ENCODE measurements around the gene DCAKD.

The DCAKD gene

GRCh38 chr17:44982113-44982702, 69.2 kb downstream of the DCAKD start:
- Histone ChIP-seq H3K27ac (no peak overlapping the region), H3K4me3 (no peak overlapping the region)

- no peak overlapping the region for H3K27ac ChIP-seq
- H3K4me3 ChIP-seq = no peak overlapping the region
Observed at GRCh38 chr17:44981221-44981968, 70.0 kb downstream of the DCAKD start.

DNA sequence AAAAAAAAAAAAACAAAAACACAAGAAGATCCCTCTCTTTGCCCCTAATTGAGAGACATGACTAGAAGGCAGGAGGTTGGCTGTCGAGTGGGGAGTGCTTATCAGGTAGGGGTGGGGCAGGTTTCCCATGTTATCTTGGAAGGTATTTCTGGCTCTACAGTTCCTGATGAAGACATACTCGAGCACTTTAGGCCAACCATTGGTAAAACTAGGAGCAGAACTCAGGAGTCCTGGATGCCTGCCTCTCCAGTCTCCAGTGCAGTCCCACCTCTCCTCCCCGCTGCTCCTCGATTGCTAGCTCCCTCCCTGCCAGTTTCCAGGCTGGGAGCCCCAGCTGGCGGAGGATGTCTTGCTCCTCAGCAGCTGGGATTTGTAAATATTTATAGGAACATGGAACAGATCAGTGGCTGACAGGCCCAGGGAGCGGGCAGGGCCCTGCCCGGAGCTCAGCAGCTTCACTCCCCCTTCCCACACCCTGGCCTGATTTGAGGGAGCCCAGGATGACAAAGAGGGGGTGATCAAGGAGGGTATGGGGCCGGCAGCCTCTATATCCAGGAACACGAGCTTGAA, 71.9 kb downstream of the DCAKD start:
- Histone ChIP-seq H3K27ac (no peak overlapping the region), H3K4me3 (no peak overlapping the region)

DNA sequence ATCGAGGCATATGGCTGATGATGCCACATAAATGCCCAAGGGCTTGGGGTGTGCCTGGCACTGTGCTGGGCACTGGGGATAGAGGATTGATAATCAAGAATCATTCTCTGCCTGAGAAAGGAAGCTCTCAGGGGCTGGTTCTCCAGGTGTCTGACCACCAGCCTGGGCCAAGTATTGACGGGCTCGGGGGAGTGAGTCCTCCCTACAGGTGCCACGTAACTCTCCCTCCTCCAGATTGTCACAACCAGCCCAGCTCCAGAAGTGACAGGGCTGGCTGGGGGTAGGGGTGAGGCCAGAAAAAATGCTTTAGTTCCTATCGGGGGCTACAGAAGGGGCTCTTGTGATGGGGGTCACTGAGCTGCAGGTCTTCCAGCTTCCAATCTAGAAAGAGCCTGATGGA, 72.6 kb downstream of the DCAKD start:
- no peak overlapping the region for H3K27ac ChIP-seq
- no peak overlapping the region for H3K4me3 ChIP-seq

DNA sequence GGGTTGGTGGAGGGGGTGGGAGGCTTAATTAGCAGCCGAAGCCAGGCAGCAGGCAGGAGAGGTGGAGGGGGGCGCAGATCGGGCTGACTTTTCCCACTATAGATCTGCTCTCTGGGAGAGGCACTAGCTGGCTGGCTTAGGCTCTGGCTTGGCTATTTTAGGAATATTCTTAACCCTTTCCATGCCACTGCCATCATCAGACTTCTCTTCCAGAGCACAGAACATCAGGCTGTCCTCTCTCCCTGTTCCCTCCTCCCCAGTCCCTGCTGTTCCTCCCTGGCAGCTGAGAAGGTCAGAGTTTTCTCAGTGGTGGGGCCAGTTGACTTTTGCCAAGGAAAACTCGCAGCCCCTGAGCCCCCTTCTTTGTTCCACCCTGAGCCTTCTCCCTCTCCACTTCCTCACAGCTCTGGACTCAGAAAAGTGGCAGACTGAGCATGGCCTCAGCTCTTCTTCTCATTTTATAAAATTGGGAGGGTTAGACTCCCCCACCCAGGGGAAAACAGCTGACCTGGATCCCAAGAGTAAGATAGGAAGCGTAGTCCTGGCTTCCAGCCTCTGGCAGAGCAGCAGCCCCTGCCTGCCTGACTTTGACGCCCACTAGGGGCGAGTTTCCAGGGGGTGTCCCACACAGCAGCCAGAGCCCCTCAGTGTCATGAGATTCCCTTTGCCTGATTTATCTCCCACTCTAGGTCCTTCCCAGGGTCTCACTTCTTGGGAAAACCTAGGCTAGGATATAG, 73.5 kb downstream of the DCAKD start:
- Histone ChIP-seq H3K27ac (no peak overlapping the region), H3K4me3 (no peak overlapping the region)

DNA sequence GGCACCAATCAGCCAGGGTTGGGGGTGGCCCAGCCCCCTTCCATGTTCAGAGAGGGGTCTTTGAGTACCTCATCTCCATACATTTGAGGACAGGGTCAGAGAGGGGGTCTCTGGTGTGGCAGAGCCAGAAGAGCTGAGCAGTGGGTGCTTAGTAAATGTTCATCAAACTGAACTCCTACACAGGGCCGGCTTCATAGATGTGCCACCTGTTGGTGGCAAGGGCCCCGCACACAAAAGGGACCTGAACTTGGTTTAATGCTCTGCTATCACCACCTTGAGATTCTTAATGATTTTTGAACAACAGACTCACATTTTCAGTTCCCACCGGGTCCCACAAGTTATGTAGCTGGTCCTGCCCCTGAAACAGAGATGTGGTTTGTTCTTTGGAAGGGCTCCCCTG, 74.4 kb downstream of the DCAKD start:
- Histone ChIP-seq H3K4me3 (no peak overlapping the region), H3K27ac (no peak overlapping the region)

DNA sequence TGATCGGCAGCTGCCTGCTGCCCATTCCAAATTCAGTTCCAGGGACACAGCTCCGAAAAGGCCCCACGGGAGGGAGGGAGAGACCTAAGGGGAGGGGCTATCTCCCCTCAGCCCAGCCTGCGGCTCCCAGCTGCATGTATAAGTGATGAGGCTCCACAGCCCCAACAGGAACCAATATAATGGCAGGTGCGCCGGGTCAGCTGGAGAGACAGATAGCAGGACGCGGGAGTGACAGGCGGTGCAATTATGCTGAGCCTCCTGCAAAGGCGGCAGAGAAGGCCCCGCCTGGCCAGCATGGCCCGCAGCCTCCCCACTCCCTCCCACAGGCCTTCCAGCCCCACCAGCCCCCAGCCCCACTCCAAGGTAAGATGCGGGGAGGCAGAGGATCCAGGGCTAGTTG, 75.2 kb downstream of the DCAKD start:
- Histone ChIP-seq H3K4me3 (no peak overlapping the region), H3K27ac (no peak overlapping the region)

All from skin epidermis (tissue), 12 donors.